ENCODE results near the gene PCK2.

The PCK2 gene

GRCh38 chr14:24087004-24087403 is 7.1 kb upstream of the PCK2 start:
- TF ChIP-seq CTCF (IDR thresholded peaks at IDR 0.05; ENCODE audit: low read depth, low read length, missing control alignments), result no peak
- no peak for DNase-seq (ENCODE audit: low read depth)
- no peak overlapping the region for H3K4me3 ChIP-seq (ENCODE audit: low read depth, low read length)
- in situ Hi-C loops (cut with HindIII; ENCODE audit: low sequenced_read_pairs), result no loop called here

DNA sequence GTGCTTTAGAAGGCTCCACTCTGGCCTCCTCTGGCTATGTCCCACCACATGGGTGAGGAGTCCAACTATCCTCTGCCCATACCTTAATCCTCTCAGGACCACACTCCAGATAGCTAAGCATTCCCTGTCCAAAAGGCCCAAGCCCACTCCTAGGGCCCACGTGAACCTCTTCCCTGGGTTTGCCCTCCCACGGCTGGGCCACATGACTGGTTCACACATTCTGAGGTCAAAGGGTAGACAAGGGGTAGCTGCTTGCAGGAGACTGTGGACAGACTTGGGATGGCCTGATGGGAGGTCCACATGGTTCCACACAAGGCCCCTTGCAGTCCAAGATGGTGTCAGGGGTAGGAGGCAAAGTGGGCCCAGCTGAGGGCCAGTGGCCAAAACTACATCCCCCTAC is 6.0 kb upstream of the PCK2 start:
- in situ Hi-C loops (cut with HindIII; ENCODE audit: low sequenced_read_pairs), result no loop called here
- no peak for DNase-seq (ENCODE audit: low read depth)
- no peak overlapping the region for H3K4me3 ChIP-seq (ENCODE audit: low read depth, low read length)
- no peak for TF ChIP-seq CTCF (IDR thresholded peaks at IDR 0.05; ENCODE audit: low read depth, low read length, missing control alignments)

DNA sequence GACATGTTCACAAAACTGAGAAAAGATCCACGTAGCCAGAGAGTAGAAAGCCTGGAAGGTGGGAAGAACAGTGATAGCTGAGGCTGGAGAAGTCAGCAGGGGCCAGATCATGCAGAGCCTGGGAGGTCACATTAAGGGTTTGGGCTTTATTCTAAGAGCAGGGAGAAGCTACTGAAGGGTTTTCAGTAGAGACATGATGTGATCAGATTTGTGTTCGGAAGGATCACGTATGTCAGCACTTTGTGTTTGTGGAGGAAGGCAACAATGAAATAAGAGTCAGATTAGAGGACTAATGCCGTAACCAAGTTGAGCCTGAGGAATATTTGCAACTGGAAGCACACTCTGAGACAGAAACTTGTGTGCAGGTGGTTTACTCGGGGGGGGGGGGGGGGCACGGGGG is 4.2 kb upstream of the PCK2 start:
- in situ Hi-C loops (cut with HindIII; ENCODE audit: low sequenced_read_pairs), result no loop called here
- no peak overlapping the region for H3K4me3 ChIP-seq (ENCODE audit: low read depth, low read length)
- no peak for TF ChIP-seq CTCF (IDR thresholded peaks at IDR 0.05; ENCODE audit: low read depth, low read length, missing control alignments)
- no peak for DNase-seq (ENCODE audit: low read depth)

GRCh38 chr14:24092110-24092504 is 2.0 kb upstream of the PCK2 start:
- in situ Hi-C loops (cut with HindIII; ENCODE audit: low sequenced_read_pairs), result no loop called here
- no peak for TF ChIP-seq CTCF (IDR thresholded peaks at IDR 0.05; ENCODE audit: low read depth, low read length, missing control alignments)
- no peak overlapping the region for H3K4me3 ChIP-seq (ENCODE audit: low read depth, low read length)
- DNase-seq (ENCODE audit: low read depth), result no peak

DNA sequence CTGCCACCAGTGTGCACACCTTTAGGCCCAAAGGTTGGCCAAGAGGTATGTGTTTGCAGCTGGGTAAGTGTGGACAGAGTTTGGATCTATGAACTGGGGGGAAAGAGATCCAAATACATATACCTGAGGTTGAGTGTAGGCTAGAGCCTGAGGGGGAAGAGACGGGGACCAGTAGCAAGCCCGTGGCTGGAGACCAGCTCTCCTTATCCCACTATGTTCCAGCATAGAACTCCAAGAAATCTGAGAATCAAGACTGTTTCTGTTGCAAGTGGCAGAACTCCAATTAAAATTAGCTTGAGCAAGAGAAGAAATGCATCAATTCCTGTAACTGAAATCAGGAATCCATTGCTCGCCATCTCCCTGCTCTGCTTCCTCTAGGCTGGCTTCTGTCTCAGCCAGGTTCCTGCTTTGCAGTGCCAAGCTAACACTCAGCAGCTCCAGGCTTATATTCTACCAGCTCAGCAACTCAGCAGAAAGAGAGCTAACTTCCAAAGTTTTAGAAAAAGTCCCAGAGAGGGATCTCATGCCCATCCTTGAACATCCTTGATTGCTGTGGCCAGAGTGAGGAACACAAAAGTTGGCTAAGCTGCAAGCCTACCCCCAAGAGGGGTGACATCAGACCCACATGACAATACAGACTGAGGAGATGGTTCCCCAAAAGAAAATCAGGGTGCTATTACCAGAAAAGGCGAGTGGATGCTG is 1.5 kb upstream of the PCK2 start:
- DNase-seq (ENCODE audit: low read depth), result no peak
- in situ Hi-C loops (cut with HindIII; ENCODE audit: low sequenced_read_pairs), result no loop called here
- no peak overlapping the region for H3K4me3 ChIP-seq (ENCODE audit: low read depth, low read length)
- TF ChIP-seq CTCF (IDR thresholded peaks at IDR 0.05; ENCODE audit: low read depth, low read length, missing control alignments), result no peak

GRCh38 chr14:24093207-24093900 is 757 bp upstream of the PCK2 start:
- H3K4me3 ChIP-seq (ENCODE audit: low read depth, low read length), result peak overlapping the region; percentile 73
- in situ Hi-C loops (cut with HindIII; ENCODE audit: low sequenced_read_pairs), result no loop called here
- no peak for TF ChIP-seq CTCF (IDR thresholded peaks at IDR 0.05; ENCODE audit: low read depth, low read length, missing control alignments)
- no peak for DNase-seq (ENCODE audit: low read depth)

All from astrocyte of the cerebellum (primary cell).